GM19328 (cell line): ENCODE measurements around the gene ACOT7.

Source experiments
- ATAC-seq: cut with Tn5 transposase; IDR thresholded peaks from one replicate; pipeline ENCODE4 v1.9.1; 2021; ENCODE audit warnings: mild to moderate bottlenecking, moderate library complexity; ENCODE audit not compliant: unreplicated experiment

Gene ACOT7

DNA sequence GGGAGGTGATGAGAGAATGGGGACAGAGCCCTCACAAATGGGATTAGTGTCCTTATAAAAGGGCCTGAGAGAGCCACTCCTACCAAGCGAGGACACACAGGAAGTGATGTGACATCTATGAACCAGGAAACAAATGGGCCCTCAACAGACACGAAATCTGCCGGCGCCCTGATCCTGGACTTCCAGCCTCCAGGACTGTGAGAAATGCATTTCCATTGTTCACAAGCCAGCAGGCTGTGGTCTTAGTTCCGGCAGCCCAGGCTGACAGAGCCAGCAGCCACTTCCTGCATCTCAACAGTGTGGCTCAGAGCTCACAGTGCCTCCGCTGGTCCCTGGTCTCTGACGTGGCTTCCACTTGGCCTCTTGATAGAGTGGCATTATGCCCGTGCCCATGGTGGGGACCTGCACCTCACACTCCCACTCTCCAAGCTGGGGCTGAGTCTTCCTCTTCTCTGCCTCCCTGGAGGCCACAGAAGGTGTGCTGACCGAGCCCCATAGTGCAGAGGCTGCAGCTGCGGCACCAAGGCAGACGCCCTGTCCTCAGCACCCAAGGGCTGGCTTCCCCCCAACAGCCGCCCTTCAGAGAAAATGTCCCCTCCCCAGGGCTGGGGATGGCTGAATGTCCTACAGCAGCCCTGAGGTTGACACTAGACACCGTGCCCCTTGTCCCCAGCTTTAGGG is 44.9 kb downstream of the ACOT7 start:
- ATAC-seq = no peak

DNA sequence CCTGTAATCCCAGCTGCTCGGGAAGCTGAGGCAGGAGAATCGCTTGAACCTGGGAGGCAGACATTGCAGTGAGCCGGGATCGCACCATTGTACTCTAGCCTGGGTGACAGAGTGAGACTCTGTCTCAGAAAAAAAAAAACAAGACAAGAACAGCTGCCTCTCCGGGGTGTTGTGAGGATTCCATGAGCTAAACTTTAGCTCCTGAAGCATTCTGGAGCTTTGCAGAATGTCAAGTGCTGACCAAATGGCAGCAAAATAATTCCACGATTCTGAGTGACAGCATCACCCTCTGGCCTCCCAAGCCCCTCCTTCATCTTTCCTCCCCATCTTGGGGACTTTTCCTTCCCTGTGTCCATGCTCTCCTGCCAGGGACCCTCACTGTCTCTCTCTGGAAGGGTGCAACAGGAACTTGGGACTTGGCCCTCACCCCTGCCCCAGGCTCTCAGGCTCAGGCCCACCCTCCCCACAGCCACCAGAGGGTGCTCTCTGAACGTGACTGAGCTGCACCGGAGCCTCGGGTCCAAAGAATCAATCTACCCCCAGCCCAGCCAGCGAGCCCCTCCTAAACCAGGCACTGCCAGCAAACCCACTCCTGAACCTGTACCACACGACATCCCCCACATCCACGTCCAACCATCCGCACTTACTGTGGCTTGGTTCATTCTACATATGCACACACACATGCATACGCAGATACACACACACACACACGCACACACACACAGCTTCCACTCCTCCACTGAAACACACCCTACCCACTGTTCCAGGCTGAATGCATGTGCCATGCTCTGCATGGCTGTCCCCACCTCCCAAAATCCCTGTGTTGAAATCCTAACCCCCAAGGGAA is 45.7 kb downstream of the ACOT7 start:
- ATAC-seq = no peak

DNA sequence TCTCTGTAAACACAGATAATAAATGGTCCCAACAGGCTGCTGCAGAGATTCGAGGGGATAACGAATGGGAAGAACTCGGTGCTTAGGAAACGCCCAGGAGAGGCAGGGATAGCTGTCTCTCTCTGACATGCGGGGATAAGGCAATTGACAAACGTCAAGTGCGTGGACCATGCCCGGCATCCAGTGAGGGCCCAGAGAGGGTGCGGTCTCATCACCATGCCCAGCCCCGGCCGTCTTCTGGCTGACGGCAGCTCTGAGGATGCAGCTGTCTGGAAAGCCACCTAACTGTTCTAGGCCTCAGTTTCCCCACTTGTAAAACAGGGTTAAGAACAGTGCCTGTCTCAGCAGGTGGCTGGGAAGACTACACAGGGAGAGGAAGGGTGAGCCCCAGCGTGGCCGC is 48.1 kb downstream of the ACOT7 start:
- ATAC-seq = no peak

DNA sequence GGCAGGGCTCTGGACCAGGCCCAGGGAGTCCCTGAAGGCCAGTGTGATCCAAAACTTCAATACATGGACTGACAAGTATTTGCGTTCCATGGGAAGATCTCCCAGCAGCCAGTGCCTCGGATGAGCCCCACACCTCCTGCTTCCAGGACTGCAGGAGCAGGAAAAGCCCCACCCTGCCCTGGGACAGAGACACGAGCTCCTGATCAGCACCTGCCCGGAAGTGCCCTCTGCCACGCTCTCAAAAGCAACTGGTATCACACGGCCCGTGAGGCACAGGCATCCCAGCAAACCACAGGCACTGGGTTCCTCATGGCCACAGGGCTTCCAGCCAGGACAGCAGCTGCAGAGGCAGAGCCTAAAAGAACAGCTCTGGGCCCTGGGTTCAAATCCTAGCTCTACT is 48.6 kb downstream of the ACOT7 start:
- no peak for ATAC-seq

DNA sequence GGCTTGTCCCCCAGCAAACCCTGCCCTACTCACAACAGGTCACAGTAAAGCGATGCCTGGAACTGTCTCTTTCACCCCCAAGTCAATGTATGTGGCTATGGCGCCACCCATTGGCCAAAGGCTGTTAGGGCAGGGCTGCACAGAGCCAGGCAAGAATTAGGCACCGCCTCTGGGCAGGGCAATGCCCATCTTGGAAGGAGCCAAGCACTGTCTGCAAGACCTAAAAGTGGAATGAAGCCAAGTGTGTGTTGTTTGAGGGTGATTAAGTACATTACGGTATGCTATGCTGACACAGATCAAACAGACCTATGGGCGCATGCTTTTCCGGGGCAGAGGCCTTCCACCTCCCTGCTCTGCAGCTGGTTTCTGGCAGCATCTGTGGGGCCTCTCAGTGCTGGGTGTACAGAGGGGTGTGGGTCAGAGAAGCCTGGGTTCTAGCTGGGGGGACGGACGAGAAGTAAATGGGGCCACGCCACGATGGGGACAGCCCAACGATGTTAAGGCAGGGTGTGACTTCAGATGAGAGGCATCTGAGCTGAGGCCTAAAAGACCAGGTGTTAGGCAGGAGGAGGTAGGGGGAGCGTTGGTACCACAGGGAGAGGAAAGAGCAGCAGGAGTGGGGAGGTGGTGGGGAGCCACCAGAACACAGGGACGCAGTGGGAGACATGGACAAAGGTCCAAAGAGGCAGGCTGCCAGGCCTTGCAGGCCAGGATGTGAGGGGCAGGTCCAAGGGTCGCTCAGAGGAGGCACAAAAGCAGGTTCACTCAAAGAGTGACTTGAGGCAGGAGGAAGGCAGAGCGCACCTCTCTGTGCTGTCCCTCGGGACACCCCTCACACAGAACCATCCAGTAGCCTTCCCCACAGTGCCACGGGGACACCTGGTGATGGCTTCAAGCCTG is 49.8 kb downstream of the ACOT7 start:
- ATAC-seq = no peak

DNA sequence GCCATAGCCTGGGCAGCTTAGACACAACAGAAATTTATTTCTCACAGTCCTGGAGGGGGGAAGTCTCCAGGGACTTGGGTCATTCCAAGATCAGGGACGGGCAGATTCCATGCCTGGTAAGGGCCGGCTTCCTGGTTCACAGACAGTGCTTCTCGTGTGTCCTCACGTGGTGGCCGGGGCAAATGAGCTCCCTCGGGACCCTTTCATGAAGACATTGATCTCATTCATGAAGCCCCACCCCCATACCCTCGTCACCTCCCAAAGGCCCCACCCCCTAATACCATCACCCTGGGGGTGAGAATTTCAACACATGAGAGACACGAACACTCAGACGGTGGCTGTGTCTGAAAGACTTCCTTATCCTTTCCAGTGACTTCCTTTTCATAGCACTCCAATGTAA is 51.5 kb downstream of the ACOT7 start:
- no peak for ATAC-seq

DNA sequence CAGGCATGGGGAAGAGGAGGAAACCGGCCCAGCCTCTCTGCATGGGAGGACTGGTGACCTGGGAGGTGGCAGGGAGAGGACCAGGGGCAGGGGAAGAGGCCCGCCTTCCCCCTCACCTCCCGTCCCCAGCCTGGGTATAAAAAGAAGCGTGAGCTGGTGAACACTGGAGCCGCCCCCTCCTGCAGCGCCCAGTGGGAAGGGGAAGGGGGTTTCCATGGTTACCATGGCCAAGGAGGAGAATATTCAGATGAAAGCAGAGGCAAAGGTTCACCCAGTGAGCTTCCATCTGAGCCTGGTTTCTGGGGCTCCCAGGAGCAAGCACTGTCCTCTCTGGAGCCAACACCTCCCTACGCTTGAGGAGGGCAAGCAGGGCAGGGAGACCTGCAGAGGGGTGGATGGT is 54.9 kb downstream of the ACOT7 start:
- ATAC-seq = no peak

DNA sequence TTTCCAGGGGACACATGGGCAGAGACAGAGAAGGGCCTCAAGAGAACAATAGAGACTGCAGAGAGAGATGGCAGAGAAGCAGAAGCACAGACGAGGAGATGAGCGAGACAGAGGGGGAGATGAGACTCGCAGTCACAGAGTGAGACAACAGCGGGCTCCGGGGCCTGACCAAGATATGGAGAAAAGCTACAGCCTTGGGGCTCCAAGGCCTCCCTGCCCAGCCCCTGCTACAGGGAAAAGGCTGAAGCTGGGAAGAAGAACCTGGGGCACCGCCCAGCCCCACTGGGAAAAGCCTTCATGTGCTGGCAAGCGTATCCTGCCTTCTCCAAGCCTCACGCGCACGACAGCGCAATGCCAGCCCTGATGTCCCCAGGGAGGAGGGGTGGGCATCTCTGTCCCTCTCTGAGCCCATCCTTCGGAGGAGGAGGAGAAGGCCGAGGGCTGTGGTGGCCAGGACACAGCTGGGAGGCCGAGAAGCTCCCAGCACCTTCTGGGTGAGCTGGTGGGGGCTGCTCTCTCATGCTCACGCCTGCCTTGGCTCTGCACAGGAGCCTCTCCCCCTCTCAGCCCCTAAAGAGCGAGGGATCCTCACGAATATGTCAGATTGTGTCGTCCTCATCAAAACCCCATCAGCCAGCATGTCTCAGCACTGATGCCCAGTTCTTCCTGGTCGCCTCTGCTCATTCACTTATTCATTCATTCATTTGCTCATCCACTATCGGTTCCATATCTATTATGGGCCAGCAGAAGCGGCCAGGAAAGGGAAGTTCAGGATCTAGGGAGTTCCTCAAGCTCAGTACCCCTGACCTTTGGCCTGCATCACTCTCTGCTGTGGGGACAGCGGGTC is 56.6 kb downstream of the ACOT7 start:
- no peak for ATAC-seq

DNA sequence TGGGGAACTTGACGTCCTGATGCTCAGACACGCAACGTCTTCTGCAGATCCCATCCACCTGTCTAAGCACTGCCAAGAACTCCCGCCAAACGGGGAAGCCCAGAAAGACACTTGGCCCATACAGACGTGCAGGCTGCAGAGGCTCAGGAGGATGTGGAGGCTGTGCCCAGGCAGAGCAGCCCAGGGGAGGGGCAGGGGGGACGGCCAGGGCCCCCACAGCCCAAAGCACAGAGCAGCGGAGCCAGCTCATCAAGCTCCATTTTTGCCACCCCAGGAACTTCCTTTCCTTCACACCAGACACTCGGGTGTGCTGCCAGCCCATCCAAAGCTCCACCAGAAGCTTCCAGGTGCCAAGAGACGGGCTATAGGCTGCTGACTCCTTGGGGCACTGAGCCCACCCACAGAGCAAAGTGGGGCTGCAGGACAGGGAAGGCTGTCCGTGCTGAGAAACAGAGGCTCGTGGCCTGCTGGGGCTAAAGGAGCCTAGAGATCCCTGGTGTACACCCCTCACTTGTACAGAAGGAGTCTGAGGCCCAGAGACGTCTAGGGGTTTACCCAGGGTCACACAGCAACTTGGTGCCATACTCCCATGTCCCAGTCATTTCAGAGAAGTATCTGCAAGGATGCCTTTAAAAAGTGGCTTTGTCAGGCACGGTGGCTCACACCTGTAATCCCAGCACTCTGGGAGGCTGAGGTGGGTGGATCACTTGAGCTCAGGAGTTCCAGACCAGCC is 59.1 kb downstream of the ACOT7 start:
- no peak for ATAC-seq

DNA sequence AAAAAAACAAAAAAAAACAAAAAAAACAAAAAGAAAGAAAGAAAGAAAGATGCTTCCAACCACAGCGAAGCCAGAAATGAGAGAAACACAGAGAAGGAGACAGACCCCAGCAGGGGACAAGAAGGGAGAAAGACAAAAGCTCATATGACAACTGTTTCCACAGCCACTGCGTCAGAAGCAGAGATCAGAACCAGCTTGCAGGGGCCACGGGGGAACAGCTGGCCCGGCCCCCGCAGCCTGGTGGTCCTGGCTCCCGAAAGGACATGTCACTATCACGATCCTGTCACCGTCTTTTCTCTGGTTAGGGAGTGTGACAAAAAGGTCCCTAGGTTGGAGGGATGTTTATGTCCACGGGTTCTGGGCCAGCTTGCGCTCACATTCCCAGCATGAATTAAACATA is 60.7 kb downstream of the ACOT7 start:
- ATAC-seq = no peak

DNA sequence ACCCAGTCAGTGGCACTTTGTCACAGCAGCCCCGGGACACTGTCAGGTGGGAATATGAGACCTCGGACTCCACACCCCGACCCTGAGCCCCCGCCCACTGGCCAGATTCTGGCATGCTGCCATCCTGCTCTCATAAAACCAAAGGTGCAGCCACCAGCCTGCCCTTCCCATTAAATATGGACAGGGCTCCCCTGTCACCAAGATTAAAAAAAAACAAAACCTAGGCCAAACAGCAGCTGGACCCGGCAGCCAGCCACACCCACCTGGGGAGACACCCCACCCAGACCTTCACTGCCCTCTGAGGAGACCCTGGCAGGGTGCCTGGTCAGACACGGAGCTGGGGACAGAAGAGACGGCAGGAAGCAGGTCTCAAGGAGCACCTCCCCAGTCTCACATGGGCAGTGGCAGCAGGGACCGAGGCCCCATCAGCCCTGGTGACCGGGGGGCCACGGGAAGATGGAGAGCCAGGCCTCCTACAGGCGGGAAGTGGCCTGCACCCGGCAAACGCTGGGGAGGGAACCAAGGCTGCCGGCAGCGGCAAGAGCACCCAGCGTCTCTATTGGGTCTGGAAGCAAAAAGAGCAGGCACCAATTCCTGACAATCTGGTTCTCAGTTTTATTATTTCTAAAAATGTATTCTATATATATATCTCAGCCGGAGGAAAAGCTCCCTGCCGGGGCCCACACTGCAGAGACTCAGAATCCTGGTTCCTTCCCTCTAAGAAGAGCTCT is 61.9 kb downstream of the ACOT7 start:
- no peak for ATAC-seq

DNA sequence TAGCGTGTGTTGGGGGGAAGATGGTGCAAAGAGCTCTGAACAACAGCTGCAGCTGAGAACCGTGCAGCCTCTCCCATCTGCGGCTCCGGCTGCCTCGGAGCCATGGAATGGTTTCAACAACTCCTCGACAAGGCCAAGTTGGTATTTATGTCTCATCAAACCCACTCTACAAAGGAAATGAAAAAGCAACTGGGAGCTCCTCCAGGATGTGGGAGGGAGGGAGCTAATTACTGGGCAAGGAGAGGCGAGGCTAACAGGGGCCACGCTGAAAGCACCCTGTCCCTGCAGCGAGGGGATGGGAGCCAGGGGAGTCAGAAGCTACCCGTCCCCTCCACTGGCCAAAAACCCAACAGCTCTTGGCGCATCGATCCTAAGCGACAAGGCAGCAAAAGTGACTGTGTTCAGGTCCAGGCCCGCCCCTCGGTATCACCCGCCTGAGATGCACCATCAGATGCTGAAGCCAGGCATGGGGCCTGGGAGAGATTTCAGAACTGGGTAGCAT is 63.1 kb downstream of the ACOT7 start:
- ATAC-seq = no peak

DNA sequence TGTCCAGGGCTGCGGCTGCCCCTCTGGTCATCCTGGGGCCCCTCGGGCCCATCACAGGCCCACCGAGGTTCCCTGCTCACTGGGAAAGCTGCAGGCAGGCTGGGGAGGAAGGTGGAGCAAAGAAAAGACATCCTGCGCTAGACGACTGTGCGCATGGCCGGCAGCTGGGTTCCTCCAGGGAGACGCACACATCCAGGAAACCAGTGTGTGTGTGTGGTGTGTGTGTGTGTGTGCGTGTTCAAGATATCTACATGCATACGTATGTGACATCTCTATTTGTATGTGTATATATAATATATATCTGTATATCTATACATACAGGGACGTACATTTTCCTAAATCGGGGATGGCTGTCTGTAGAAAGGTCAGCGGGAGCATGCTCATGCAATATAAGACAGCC is 63.7 kb downstream of the ACOT7 start:
- no peak for ATAC-seq

DNA sequence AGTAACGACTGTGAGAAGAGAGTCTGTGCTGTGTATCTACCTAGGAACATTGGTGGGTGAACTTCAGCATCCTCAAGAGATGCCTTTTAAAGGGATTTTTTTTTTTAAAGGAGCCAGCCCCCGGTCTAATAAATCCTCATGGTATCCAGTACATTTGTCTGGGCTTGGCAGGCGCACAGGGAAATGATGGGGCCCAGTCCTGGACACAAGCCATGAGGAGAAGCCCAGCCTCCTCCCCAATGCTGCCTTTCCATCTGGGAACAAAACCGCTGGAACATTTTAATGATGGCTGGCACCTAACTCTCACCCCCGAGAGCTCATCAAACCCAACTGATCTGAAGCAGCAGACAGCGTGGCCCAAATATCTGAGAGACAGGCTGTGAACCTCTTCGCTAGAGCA is 64.2 kb downstream of the ACOT7 start:
- ATAC-seq = no peak

DNA sequence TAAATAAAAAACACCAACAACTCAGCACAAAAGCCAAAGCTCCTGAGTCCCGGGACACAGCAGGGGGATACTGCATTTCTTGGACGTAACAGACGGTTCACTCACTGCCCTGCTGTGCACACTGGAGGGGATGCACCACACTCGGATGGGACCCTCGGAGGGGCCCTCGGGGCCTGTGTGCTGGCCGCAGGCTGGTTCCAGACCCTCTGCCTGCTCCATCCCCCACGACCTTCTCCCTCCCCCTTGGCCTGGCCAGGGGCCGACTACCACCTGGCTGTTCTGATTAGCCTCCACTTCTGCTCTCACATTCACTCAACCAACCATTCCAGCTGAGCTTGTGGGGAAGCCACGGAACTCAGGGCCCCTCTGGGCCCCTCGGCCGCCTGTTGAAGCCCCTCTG is 64.9 kb downstream of the ACOT7 start:
- no peak for ATAC-seq

DNA sequence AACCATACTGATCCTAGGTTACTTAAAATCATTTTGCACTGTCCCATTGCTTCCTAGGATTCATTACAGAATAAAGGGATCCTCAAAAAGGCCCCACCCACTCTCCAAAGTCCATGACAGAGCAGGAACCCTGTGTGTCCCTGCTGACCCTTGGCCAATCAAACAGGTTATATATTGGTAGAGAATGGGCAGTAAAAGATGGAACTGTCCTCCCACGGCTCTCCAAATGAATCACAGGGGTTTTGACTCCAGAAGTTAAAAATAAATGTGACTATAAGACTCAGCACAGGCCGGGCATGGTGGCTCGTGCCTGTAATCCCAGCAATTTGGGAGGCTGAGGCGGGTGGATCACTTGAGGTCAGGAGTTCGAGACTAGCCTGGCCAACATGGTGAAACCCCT is 65.5 kb downstream of the ACOT7 start:
- ATAC-seq = no peak

DNA sequence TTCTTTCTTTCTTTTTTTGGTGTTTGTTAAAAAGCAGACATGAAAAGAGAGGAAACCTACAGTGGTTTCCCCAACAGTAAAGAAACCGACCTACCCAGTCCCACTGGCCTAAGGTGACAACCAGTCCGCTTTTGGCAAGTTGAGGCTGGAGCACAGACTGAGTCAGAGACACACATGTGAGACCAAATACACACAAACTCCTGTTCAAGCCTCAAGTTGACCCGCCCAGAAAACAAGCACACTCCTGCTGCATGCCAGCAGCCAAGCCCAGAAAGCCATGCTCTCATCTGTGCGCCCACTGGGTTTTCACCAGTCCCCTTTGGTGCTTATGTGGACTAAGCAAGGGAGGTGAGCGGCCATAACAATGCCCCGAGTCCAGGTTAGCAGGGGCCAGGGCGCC is 68.1 kb downstream of the ACOT7 start:
- ATAC-seq = no peak

DNA sequence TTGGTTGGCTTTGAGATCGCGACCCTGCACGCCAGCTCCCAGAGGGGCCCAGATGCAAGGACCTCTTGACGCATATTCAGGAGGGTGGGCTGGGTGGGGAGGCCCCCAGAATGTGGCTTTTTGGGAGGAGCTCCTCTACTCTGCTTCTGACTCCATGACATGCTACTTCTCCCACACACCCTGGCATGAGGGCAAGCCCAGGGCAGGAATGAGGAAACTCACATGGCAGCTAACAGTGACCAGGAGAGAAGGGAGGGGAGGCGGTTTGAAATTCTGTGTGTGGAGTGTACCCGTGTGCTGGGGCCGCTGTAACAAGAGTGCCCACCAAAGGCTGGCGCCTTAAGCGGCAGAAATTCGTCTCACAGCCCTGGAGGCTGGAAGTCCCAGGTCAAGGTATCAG is 71.4 kb downstream of the ACOT7 start:
- no peak for ATAC-seq

DNA sequence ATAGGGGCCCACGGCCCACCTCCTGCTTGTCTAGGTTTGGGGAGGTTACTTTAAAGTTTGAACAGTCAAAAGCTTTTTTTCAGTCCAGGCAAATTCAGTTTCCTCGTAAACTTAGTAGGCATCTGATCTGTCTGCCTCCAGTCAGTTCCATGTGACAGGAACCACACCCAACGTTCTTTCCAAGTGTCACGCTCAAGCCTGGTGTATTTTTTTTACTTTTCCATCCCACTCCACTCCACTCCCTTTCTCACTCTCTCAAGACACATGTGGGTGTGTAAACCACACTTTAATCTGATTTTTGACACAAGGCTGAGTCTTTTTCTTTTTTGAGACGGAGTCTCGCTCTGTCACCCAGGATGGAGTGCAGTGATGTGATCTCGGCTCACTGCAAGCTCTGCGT is 72.4 kb downstream of the ACOT7 start:
- ATAC-seq = no peak
